Measurements from ENCODE around the gene ZNF334.

Gene ZNF334

GRCh38 chr20:46483879-46484278, 29.5 kb downstream of the ZNF334 start:
- TF ChIP-seq CTCF (IDR thresholded peaks at IDR 0.05) (no peak), ZFX (IDR thresholded peaks at IDR 0.05; ENCODE audit: borderline replicate concordance) (no peak)
- no peak overlapping the region for H3K27ac ChIP-seq

GRCh38 chr20:46482864-46483263, 30.5 kb downstream of the ZNF334 start:
- TF ChIP-seq ZFX (IDR thresholded peaks at IDR 0.05; ENCODE audit: borderline replicate concordance), result no peak
- TF ChIP-seq CTCF (IDR thresholded peaks at IDR 0.05), result no peak
- H3K27ac ChIP-seq, result no peak overlapping the region

GRCh38 chr20:46477640-46478039, 35.7 kb downstream of the ZNF334 start:
- no peak overlapping the region for H3K27ac ChIP-seq
- TF ChIP-seq CTCF (IDR thresholded peaks at IDR 0.05) (0 out of 2 replicates have a peak, but pooled peaks have one; percentile 3), ZFX (IDR thresholded peaks at IDR 0.05; ENCODE audit: borderline replicate concordance) (no peak)

- TF ChIP-seq ZFX (IDR thresholded peaks at IDR 0.05; ENCODE audit: borderline replicate concordance), result no peak
- no peak for TF ChIP-seq CTCF (IDR thresholded peaks at IDR 0.05)
- H3K27ac ChIP-seq, result no peak overlapping the region
Measured at GRCh38 chr20:46477225-46477624, 36.1 kb downstream of the ZNF334 start.

GRCh38 chr20:46468508-46468907, 44.9 kb downstream of the ZNF334 start:
- no peak overlapping the region for H3K27ac ChIP-seq
- no peak for TF ChIP-seq CTCF (IDR thresholded peaks at IDR 0.05)
- no peak for TF ChIP-seq ZFX (IDR thresholded peaks at IDR 0.05; ENCODE audit: borderline replicate concordance)

- no peak overlapping the region for H3K27ac ChIP-seq
- TF ChIP-seq CTCF (IDR thresholded peaks at IDR 0.05) (no peak), ZFX (IDR thresholded peaks at IDR 0.05; ENCODE audit: borderline replicate concordance) (no peak)
Measured at GRCh38 chr20:46464451-46464850, 48.9 kb downstream of the ZNF334 start.

- H3K27ac ChIP-seq, result no peak overlapping the region
- no peak for TF ChIP-seq ZFX (IDR thresholded peaks at IDR 0.05; ENCODE audit: borderline replicate concordance)
- TF ChIP-seq CTCF (IDR thresholded peaks at IDR 0.05), result no peak
Measured at GRCh38 chr20:46463852-46464251, 49.5 kb downstream of the ZNF334 start.

Data from 22Rv1 (cell line).